Renal cortex interstitium (tissue), 11 donors: Measurements from ENCODE around the gene NFIC. TPM values are rescaled to one million over a fixed set of nuclear protein-coding genes. Genes with fewer than 3 reads are reported as not detected.

ENCODE experiments used
- DNase-seq, 11 donors: peaks; one replicate each; pipeline ENCODE4 v3.0.0-alpha.2; 2013; ENCODE audit warnings: low read depth in 9 of 11, low spot score in 4 of 11; ENCODE audit errors: extremely low read depth in 1 of 11
- polyA plus RNA-seq, 3 donors: library from polyadenylated mRNA; unstranded; fragments of 120-200 nt; gene quantifications; one replicate each; pipeline ENCODE4 v1.2.1, GENCODE V29; 2013; ENCODE audit not compliant: insufficient read length in 3 of 3

The NFIC gene
- polyA plus RNA-seq, 3 donors, result 19.6 to 30.0 (median 28.3) TPM

- no peak for DNase-seq
Measured at GRCh38 chr19:3351702-3352447, 14.5 kb upstream of the NFIC start.

GRCh38 chr19:3353493-3353892, 12.9 kb upstream of the NFIC start:
- DNase-seq, result no peak

- no peak for DNase-seq
Measured at GRCh38 chr19:3356805-3357204, 9.6 kb upstream of the NFIC start.

GRCh38 chr19:3357271-3357991, 9.0 kb upstream of the NFIC start:
- DNase-seq, result no peak

GRCh38 chr19:3357992-3358688, 8.2 kb upstream of the NFIC start:
- no peak for DNase-seq

- no peak for DNase-seq
Measured at GRCh38 chr19:3358689-3359014, 7.7 kb upstream of the NFIC start.

GRCh38 chr19:3359015-3359918, 7.1 kb upstream of the NFIC start:
- no peak for DNase-seq

- DNase-seq, result no peak
Measured at GRCh38 chr19:3359919-3360420, 6.4 kb upstream of the NFIC start.

- no peak for DNase-seq
Measured at GRCh38 chr19:3360421-3361383, 5.7 kb upstream of the NFIC start.

GRCh38 chr19:3361384-3362216, 4.8 kb upstream of the NFIC start:
- DNase-seq, result no peak

- no peak for DNase-seq
Measured at GRCh38 chr19:3362217-3362906, 4.0 kb upstream of the NFIC start.

- no peak for DNase-seq
Measured at GRCh38 chr19:3363841-3364500, 2.4 kb upstream of the NFIC start.

GRCh38 chr19:3364501-3364858, 1.9 kb upstream of the NFIC start:
- DNase-seq, result no peak

GRCh38 chr19:3365093-3365835, 1.1 kb upstream of the NFIC start:
- no peak for DNase-seq
